ENCODE measurements around the gene EGF.

EGF gene

DNA sequence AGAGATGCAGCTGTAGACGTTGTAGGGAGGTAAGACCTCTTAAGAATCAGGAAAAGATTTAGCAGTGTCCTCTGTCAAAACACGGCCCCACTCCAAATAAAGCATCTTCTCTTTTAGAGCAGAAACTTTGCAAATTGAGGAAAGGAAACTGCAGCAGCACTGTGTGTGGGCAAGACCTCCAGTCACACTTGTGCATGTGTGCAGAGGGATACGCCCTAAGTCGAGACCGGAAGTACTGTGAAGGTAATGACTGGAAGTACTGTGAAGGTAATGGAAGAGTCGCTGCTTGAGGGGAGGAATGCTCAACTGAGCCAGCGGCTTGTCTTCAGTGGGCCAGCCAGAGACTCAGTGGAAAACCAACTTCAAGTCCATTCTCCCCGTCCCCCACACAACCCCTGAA is 46.5 kb downstream of the EGF start:
- DNase-seq (ENCODE audit: low read depth in 2 of 2), result no peak

DNA sequence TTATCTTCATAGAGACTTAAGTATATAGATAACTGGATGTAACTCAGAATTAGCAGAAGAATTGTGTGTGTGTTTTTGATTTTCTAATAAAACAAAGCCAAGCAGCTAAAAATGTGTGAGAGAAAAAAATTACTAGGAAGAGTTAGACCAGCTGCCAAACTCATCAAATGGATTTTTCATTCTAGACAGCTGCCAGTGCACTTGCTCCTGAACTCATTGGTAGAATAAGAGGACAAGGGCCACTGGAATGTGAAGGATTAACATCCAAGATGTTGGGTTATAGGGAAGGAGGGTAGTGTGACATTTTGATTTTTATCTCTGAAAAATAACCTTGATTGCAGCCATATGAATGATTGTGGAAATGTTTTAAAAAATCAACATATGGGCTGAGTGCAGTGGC is 49.7 kb downstream of the EGF start:
- DNase-seq (ENCODE audit: low read depth in 2 of 2), result no peak

DNA sequence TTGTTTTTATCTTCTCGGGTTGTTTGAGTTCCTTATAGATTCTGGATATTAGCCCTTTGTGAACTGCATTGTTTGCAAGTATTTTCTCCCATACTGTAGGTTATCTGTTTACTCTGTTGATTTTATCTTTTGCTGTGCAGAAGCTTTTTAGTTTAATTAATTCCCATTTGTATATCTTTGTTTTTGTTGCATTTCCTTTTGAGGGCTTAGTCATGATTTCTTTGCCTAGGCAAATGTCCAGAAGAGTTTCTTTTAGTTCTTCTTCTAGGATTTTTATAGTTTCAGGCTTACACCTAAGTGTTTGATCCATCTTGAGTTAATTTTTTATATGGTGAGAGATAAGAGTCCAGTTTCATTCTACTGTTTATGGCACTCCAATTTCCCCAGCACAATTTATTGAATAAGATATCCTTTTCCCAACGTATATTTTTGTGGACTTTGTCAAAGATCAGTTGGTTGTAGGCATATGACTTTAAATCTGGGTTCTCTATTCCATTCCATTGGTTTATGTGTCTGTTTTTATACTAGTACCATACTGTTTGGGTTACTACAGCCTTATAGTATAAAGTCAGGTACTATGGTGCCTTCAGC is 54.3 kb downstream of the EGF start:
- DNase-seq (ENCODE audit: low read depth in 2 of 2), result no peak

DNA sequence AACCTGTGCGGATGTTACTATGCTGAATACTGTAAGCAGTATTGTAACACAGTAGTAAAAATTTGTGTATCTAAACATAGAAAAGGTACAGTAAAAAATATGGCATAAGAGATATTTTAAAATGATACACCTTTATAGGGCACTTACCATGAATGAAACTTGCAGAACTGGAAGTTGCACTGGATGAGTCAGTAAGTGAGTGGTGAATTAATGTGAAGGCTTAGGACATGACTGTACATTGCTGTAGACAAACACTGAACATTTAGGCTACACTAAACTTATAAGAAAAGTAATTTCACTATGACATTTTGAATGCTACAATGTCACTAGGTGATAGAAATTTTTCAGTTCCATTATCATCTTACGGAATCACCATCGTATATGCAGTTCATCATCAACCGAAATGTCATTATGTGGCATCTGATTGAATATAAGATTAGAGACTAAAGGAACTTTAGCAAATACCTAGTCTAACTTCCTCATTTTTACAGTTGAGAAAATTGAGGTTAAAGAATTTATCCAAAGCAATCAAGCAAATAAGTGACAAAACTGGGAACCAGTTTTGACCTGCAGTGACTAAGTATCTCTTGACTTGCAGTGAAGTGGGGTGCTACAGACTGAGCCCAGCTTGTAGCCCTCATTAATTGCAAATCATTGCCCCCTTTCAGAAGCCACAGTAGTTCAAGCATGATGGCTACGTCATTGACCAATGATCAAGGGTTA is 55.3 kb downstream of the EGF start:
- no peak for DNase-seq (ENCODE audit: low read depth in 2 of 2)

DNA sequence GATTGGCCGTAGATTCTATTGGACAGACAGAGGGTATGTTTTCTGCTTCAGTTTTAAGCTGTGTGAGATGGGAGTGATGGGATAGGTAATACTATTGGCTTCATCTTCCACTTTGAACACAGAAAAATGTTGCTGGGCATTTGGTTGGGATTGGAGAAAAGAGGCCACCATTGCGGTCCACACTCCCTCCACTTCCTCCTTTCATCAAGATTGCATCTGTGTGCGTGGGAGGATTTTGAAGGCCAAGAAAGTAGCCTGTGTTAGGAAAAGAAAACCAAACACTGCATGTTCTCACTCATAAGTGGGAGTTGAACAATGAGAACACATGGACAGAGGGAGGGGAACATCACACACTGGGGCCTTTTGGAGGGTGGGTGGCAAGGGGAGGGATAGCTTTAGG is 56.4 kb downstream of the EGF start:
- DNase-seq (ENCODE audit: low read depth in 2 of 2), result no peak

DNA sequence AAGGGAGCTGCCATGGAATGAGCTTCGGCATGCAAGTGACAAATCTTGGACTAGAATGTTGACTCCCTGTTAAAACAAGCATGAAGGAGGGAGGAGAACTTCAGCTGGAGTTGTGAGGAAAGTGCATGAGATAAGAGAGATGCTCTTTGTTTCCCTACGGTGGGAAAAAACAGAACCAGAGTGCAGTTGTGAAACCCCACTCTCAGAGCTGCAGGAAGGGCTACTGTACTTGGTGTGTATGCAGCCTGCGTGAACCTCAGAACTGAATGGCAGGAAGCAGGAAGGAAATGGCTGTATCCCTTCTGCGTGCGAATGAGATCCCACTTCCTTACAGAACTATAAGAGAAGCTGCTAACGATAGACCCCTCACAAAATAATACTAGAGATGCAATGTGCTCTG is 57.2 kb downstream of the EGF start:
- no peak for DNase-seq (ENCODE audit: low read depth in 2 of 2)

DNA sequence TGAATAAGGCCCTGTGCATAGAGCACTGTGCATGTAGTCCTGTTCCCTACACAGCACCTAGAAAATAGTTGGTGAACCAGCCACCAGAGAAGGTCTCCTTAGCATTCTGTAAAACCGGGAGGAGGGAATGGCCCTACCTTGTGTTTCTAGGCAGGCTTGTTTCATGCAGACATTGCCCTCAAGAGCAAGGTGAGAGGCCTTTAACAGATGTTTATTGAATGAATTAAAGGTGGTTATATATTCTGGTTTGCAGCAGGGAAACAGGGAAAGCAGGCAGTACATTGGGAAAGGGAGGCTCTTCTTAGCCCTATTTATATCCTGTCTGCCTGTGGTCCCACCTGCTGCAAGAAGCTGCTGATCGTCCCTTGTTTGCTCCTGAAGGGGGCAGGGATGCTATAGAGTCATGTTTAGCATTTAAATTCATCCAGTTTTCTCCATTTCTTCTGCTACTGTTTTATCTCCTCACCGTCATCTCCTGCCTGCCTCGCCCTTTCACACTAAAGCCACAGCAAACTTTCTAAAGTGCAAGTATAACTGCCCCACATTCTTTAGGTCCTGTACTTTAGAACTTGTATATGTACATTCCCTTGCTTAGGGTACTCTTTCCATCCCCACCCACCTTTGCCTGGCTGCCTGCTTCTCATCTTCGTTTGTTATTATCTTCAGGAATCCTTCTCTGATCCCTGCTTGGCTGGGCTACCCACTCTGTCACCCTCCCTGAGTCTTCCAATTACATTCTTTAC is 60.3 kb downstream of the EGF start:
- DNase-seq (ENCODE audit: low read depth in 2 of 2), result no peak

DNA sequence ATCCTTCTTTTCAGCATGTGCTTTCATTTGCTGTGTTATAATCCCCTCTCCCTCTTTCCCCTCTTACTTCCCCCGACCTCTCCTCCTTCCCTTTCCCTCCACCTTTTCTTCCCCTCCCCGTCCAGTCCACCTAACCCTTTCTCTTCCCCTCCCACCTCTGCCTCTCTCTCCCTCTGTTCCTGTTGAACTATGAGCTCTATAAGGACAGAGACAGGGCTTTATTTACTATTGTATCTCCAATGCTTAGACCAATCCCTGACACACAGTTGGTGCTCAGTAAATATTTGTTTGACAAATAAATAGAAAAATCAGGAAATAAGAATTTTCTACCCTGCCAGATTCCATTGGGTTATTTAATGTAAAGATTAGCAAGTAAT is 60.8 kb downstream of the EGF start:
- no peak for DNase-seq (ENCODE audit: low read depth in 2 of 2)

DNA sequence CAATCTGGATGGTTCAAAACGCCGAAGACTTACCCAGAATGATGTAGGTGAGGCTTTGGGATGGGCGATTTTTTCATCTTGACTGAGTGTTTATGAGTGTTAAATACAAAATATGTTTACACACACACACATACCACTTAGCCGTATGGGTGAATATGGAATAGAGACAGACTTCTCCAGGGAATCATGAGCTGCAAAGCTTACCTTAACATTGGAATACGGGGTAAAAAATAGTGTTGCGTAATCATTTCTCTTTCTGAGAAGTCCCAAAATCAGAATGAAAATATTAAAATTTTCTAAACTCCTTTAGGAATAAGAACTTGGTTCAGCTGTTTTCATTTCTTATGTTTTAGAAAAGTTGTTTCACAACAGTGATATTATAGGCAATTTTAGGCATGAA is 63.5 kb downstream of the EGF start:
- DNase-seq (ENCODE audit: low read depth in 2 of 2), result no peak

DNA sequence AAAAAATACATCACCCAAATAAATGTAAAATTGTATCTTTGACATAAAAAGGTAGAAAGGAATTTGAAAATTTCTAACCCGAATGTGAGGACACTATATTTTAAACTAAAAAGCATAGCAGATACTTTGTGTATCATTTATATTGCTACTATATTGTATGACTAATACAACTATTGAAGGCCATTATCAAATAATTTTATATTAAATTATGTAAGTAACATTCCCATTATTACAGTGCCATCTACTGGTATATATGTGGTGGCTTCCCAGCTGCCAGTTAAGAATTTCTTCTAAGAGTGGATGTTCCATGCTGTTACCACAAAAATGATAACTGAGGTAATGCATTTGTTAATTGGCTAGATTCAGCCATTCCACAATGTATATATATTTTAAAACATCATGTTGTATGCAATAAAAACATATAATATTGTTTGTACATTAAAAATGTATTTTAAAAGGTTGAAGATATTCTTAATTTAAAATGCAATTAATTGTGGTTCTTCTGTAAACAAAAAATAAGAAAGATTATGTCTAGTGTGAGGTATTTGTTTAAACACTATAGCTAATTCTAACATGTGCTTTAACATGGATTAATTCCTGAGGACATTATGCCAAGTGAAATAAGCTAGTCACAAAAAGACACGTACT is 65.3 kb downstream of the EGF start:
- no peak for DNase-seq (ENCODE audit: low read depth in 2 of 2)

DNA sequence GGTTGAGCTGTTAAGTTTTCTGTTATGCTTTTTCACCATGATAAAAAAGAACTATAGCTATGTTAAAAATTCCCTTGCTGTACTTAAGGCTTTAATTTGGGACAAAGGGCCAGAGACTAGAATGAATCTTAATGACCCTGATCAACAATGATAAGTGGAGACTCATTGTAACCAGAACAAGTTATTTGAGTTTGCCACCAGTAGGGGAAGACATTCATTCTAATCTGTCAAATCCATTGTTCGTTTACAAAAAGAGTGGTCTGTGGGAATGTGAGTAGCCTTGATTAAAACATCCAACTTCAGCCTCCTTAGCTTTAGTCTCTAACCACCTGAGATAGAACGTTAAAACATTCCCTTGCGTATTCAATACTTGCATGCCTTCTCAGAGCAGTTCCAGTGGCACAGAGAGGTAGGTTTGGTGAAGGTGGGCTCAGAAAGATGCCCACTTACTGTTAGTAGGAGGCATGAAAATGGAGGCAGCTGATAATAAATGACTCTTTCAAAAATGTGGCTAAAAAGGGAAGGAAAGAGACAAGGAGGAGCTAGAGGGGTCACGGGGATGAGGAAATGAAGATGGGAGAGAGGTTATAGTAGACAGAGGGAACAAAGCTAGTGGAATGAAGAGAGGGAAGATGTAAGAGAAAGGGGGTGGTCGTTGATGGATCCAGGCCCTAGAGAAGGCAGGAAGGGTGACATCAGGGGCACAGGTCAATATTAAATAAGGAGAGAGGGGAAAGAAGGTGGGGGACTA is 66.2 kb downstream of the EGF start:
- DNase-seq (ENCODE audit: low read depth in 2 of 2), result no peak

DNA sequence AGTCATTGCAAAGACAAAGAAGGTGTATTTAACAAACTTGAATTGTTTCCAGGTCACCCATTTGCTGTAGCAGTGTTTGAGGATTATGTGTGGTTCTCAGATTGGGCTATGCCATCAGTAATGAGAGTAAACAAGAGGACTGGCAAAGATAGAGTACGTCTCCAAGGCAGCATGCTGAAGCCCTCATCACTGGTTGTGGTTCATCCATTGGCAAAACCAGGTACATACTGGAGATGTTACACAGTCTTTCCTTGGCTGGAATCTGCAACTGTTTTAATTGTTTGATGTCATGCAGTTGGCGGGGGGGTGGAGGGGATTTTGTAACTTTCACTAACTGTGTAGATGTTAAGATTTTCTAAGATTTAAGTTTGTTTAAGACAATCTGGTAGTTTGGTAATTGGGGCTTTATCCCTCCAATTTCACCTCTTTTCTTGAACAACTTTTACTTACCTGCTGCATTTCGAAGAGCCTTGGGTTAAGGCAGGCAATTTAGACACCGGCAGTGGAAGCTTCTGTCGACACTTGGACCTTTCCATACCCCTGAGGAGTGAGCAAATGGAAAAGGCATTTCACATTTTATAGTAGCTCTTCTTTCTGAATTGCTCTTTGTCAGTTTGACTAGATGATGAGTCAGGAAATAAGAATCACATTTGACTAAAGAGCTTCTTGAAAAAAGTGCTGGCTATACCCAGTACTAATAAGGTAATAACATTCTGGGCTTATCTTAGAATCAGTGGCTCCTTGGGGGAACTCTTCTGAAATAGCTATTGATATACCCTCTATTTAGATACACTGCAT is 67.4 kb downstream of the EGF start:
- no peak for DNase-seq (ENCODE audit: low read depth in 2 of 2)

DNA sequence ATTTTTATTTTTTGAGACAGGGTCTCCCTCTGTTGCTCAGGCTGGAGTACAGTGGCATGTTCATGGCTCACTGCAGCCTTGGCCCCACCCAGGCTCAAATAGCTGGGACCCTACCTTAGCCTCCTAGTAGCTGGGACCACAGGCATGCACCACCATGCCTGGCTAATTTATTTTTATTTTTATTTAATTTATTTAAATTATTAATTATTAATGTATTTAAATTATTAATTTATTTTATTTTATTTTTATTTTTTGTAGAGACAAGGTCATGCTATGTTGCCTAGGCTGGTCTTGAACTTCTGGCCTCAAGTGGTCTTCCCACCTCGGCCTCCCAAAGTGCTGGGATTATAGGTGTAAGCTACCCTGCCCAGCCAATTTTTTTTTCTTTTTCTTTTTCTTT is 69.3 kb downstream of the EGF start:
- DNase-seq (ENCODE audit: low read depth in 2 of 2), result no peak

DNA sequence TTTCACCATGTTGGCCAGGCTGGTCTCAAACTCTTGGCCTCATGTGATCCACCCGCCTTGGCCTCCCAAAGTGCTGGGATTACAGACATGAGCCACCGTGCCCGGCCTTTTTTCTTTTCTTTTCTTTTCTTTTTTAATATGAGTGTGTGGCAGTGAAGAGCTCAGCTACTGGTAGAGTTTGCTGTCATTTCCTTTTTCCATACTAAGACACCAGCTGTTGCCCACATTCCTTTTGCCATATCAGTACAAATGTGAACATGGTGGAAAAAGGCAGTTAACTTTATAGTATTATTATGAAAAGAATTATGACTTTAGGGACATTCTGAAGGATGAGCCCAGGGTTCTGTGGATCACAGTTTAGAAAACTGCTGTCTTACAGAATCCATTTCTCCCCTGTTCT is 69.8 kb downstream of the EGF start:
- no peak for DNase-seq (ENCODE audit: low read depth in 2 of 2)

DNA sequence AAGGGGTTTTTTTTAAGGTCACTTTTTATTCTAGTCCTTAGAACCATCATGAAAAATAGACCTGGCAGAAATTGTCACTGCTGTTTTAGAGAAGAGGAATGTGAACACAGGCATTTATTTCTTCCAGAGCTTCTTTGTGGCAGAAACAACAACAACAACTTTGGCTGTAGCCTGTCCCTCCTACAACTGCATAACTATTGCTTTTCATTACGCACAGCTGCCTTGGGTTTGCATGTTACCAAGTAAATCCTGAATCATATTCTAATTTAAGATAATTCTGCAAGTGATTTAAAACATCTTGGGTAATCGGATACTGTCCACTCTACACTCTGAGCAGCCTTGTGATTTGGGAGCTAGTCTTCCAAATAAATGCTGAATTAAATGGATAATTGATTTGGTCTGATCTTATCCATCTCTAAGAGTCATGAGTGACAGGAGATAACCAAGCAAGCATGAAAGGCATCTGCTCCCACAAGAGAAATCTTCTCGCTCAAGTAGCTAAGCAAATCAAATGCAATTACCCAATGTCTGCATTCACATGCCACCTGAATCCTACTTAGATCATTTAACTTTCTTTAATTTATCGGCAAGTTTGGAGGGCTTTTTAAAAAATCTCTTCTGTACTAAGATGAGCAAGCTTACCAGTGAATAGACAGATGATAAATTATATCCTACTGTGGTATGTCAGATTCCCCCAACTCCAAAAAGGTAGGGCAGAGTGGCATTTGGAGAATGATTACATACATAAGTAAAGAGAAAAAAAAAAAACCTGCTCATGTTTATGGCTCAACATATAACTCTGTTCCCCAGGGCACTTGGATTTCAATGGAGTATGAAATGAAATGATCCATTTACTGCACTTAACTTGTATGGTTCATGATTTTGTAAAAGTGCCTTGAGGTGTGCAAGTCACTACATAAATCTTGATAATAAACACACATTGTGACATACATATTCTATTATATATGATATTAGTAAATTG is 73.6 kb downstream of the EGF start:
- no peak for DNase-seq (ENCODE audit: low read depth in 2 of 2)

DNA sequence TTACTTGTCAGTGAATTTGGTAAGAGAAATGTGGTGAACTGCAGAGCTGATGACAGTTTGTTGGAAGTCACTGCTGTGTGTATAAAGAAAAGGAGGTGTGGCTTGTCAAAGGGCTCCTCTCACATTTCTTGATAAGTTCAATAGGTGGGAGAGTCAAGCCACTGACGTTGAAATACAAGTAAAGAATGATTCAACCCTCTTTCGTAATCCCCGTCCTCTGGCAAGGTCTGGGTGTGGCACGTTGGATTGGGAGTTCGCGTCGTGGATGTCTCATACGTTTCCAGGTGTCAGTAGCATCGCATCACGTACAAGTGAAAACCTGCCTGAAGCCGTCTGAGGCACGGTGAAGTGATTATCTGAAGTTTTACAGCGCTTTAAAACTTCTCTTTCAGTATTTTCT is 76.4 kb downstream of the EGF start:
- no peak for DNase-seq (ENCODE audit: low read depth in 2 of 2)

DNA sequence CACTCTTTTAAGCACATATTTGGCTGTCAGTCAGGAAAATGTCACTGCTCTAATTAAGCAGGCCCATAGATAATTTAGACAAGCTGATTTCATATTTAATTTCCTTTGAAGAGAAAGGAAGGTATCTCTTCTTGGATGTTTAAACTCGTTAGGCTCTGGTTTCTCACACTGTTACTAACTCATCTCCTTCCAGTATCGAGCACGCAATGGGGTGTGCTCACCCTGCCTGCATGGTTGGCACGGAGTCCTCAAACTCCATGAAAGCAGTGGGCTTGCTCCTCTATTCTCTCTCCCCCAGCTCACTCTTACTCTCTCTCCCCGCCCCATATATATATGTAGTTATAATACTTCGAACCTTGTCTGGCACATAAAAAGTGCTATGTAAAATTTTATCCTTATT is 76.9 kb downstream of the EGF start:
- DNase-seq (ENCODE audit: low read depth in 2 of 2), result no peak

DNA sequence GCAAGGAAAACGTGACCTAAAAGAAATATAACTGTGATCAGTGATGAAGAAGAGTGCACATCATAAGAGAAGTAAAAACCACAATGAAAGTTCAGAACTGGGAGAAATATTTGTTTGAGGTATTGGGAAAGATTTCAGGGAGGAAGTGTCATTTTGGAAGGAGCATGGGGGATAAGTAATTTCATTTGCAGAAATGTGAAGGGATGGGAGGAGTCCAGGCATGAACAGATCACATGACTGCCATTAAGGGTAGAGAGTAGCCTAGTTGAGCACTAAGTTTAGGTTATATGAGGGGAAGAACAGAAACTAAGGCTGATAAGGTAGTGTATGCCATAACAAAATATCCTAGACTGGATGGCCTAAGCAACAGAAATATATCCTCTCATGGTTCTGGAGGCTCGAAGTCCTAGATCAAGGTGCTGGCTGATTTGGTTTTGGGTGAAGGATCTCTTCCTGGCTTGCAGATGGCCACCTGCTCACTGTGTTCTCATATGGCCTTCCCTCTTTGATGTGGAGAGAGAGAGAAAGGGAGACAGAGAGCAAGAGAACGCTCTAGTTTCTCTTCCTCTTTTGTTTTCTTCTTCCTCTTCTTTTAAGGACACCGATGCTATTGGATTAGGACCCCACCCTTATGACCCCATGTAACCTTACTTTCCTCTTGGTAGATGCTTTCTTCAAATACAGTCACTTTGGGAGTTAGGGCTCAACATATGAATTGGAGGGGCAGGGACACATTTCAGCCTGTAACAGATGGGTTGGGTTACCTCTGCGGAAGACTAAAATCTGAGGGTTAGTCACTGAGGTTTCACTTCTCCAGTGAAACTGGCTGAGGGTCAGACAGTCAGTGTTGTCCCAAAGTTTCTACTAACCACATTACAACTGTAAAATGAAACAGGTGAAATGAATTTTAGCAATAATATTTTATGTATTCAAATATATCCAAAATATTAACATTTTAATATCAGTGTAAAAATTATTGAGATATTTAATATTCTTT is 77.9 kb downstream of the EGF start:
- no peak for DNase-seq (ENCODE audit: low read depth in 2 of 2)

DNA sequence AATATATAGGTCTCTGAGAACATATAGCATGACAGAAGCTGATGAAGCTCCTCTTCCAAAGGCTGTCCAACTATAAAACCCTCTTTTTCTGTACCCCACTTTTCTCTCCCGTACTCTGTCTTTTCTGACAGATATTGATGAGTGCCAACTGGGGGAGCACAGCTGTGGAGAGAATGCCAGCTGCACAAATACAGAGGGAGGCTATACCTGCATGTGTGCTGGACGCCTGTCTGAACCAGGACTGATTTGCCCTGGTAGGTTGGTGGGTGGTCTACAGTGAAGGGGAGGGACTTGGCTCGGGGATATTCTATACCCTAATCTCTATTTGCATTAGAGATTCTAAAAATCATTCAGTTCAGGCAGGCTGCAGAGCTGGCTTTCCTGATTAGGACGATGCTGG is 80.4 kb downstream of the EGF start:
- no peak for DNase-seq (ENCODE audit: low read depth in 2 of 2)

All from activated CD8-positive, alpha-beta memory T cell treated with anti-CD3 and anti-CD28 coated beads for 4 hours (primary cell).